Motor neuron (in vitro differentiated cells): ENCODE measurements around the gene CYP19A1. TPM values are rescaled to one million over a fixed set of nuclear protein-coding genes. Genes with fewer than 3 reads are reported as not detected.
A peak's percentile ranks its signal among the peaks of the same experiment; 100 is the strongest.

Experiments used
- ATAC-seq, 8 experiments: fragments of 200-7000 bp; cut with Tn5 transposase; replicated peaks in 6 of 8; 2 replicates each; pipeline ENCODE4 v1.8.0; 2021; ENCODE audit warnings: mild to moderate bottlenecking in 8 of 8, moderate library complexity in 8 of 8
- H3K27ac ChIP-seq, 2 donors: fragments of 250-450 bp; sonication (Bioruptor Pico); 2 replicates each; pipeline ENCODE4 v1.9.0; 2021; ENCODE audit warnings: antibody characterized with exemption in 2 of 2, mild to moderate bottlenecking in 2 of 2, moderate library complexity in 1 of 2
- H3K4me1 ChIP-seq, 2 donors: fragments of 250-450 bp; sonication (Bioruptor Pico); replicated peaks in 1 of 2; 2 replicates each; pipeline ENCODE4 v1.6.1; 2021; ENCODE audit warnings: antibody characterized with exemption in 2 of 2, mild to moderate bottlenecking in 2 of 2, moderate library complexity in 1 of 2
- H3K4me3 ChIP-seq, 5 donors: fragments of 250-450 bp; sonication (Bioruptor Pico); 2 replicates each; pipeline ENCODE4 v1.9.0; 2021; ENCODE audit warnings: antibody characterized with exemption in 5 of 5, mild to moderate bottlenecking in 5 of 5, moderate library complexity in 4 of 5
- WGBS, 10 experiments: fragments of 450-650 bp; shearing (Covaris generic); methylation state at CpG; one replicate each; pipeline ENCODE4 v1.0.0; 2022; 5-methylcytosine and 5-hydroxymethylcytosine counted together
- in situ Hi-C, 9 experiments: fragments of 400-800 bp; cut with MboI; loops; one replicate each; pipeline ENCODE4 v1.15.0; 2021; ENCODE audit warnings: low sequenced_read_pairs in 9 of 9, low pct_unique_long_range_greater_than_20kb in 2 of 9; ENCODE audit not compliant: unreplicated experiment in 9 of 9
- total RNA-seq, 8 experiments: library from RNA; unstranded; fragments of 300-600 nt; gene quantifications; 2 replicates each; pipeline versions ENCODE4 v1.2.3 to v1.2.4, GENCODE V29; 2022

Gene CYP19A1
- total RNA-seq, 8 experiments from 2014 or later = 0.56 to 8.2 (median 1.7) TPM

GRCh38 chr15:51172193-51172592 lies 166.2 kb downstream of the CYP19A1 start:
- in situ Hi-C loops = no loop called here
- peak in 2 of 8 experiments; percentile 32 to 47 for ATAC-seq
- H3K27ac ChIP-seq = no peak overlapping the region
- H3K4me3 ChIP-seq = no peak overlapping the region
- 8 to 100% (median 80%) methylated on average over 1 to 3 of the region's 3 CpGs for WGBS, 10 experiments
- H3K4me1 ChIP-seq = no peaks in the 10 kb centered on the region

DNA sequence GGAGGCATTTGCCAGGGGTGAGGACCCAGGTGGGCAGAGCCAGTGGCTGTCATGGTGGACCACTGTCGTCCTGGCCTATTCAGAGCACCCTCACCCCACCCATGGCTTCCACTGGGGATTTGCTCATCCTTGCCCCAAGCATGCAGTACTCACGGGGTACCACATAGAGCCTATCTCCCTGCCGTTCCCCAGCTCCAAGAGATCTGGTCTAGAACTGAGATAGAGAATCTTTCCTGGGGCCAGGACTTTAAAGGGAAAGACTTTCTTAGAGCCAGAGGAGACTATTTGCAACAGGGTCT lies 166.8 kb downstream of the CYP19A1 start:
- no peak for ATAC-seq
- in situ Hi-C loops = no loop called here

GRCh38 chr15:51170882-51171633 lies 167.3 kb downstream of the CYP19A1 start:
- Histone ChIP-seq H3K4me3 (no peak overlapping the region), H3K27ac (no peak overlapping the region), H3K4me1 (peaks cover 0 to 4% of the 10 kb centered on the region in 2 donors)
- 34 to 100% (median 65%) methylated on average over 2 to 9 of the region's 11 CpGs; no CpG with 5 or more reads in 2 of the 10 experiments for WGBS, 10 experiments
- in situ Hi-C loops = no loop called here
- peak in 1 of 8 experiments; percentile 55 for ATAC-seq

More for the DNA sequence above, 166.8 kb downstream of the CYP19A1 start:
- H3K4me1 ChIP-seq = peaks cover 0 to 3% of the 10 kb centered on the region in 2 donors
- H3K4me3 ChIP-seq = no peak overlapping the region
- WGBS, 10 experiments = 53 to 81% (median 73%) methylated on average over 1 to 3 of the region's 3 CpGs; no CpG with 5 or more reads in 6 of the 10 experiments
- no peak overlapping the region for H3K27ac ChIP-seq

- no peak overlapping the region for H3K4me3 ChIP-seq
- no peak overlapping the region for H3K27ac ChIP-seq
- ATAC-seq = no peak
- peaks cover 0 to 4% of the 10 kb centered on the region in 2 donors for H3K4me1 ChIP-seq
- in situ Hi-C loops = no loop called here
These were observed 169.7 kb downstream of the CYP19A1 start for GRCh38 chr15:51168700-51169099.

- no peak for ATAC-seq
- peaks cover 0 to 8% of the 10 kb centered on the region in 2 donors for H3K4me1 ChIP-seq
- WGBS, 10 experiments = 37 to 100% (median 88%) methylated on average over 3 to 7 of the region's 9 CpGs
- no peak overlapping the region for H3K27ac ChIP-seq
- in situ Hi-C loops = no loop called here
- H3K4me3 ChIP-seq = no peak overlapping the region
These were observed 174.6 kb downstream of the CYP19A1 start for GRCh38 chr15:51163843-51164242.

GRCh38 chr15:51162865-51163762 lies 175.3 kb downstream of the CYP19A1 start:
- ATAC-seq = peak in 7 of 8 experiments; percentile 33 to 99 (median 89)
- H3K4me1 ChIP-seq = peaks cover 0 to 8% of the 10 kb centered on the region in 2 donors
- WGBS, 10 experiments = 2 to 45% (median 26%) methylated on average over 4 to 8 of the region's 8 CpGs
- no peak overlapping the region for H3K4me3 ChIP-seq
- no peak overlapping the region for H3K27ac ChIP-seq
- in situ Hi-C loops = no loop called here

GRCh38 chr15:51161491-51162220 lies 176.7 kb downstream of the CYP19A1 start:
- Histone ChIP-seq H3K4me3 (no peak overlapping the region), H3K27ac (no peak overlapping the region), H3K4me1 (peaks cover 0 to 6% of the 10 kb centered on the region in 2 donors)
- WGBS, 10 experiments = 10 to 100% (median 89%) methylated on average over 1 to 3 of the region's 3 CpGs; no CpG with 5 or more reads in 5 of the 10 experiments
- ATAC-seq = peak in 1 of 8 experiments; percentile 58
- in situ Hi-C loops = no loop called here

GRCh38 chr15:51160484-51160883 lies 177.9 kb downstream of the CYP19A1 start:
- ATAC-seq = no peak
- Histone ChIP-seq H3K4me3 (no peak overlapping the region), H3K4me1 (peaks cover 0 to 6% of the 10 kb centered on the region in 2 donors), H3K27ac (no peak overlapping the region)
- 39 to 100% (median 79%) methylated on average over 2 to 4 of the region's 7 CpGs; no CpG with 5 or more reads in 4 of the 10 experiments for WGBS, 10 experiments
- in situ Hi-C loops = no loop called here

Other genes starting within 250 kb of the CYP19A1 start
- gene TNFAIP8L3, start 243.7 kb downstream of the CYP19A1 start, total RNA-seq = 1 to 10 TPM in 7 of 8 experiments, under 1 TPM in 1; 0.75 to 6.9 (median 2.0) TPM
- 10 to 100 TPM in 3 of 8 experiments, 1 to 10 TPM in 3, under 1 TPM in 2; 0.20 to 17.0 (median 5.9) TPM for gene GLDN, start 3.1 kb upstream of the CYP19A1 start, total RNA-seq